ENCODE measurements around the gene HERC2.
"Not testable (repeated sequence)": the region's sequence is repeated elsewhere in the genome, so short reads cannot be mapped to it uniquely, and the experiment has no call there.

Gene HERC2

GRCh38 chr15:28221696-28222095 is 100.3 kb downstream of the HERC2 start:
- DNase-seq (ENCODE audit: low read depth), result not testable (repeated sequence)

- no peak for DNase-seq (ENCODE audit: low read depth)
Observed at GRCh38 chr15:28219116-28219515, 102.9 kb downstream of the HERC2 start.

- DNase-seq (ENCODE audit: low read depth), result not testable (repeated sequence)
Observed at GRCh38 chr15:28216946-28217546, 104.9 kb downstream of the HERC2 start.

GRCh38 chr15:28215521-28215920 is 106.5 kb downstream of the HERC2 start:
- not testable (repeated sequence) for DNase-seq (ENCODE audit: low read depth)

GRCh38 chr15:28214006-28214790 is 107.8 kb downstream of the HERC2 start:
- not testable (repeated sequence) for DNase-seq (ENCODE audit: low read depth)

GRCh38 chr15:28213393-28213792 is 108.6 kb downstream of the HERC2 start:
- DNase-seq (ENCODE audit: low read depth), result not testable (repeated sequence)

- DNase-seq (ENCODE audit: low read depth), result no peak
Observed at GRCh38 chr15:28208583-28208982, 113.4 kb downstream of the HERC2 start.

GRCh38 chr15:28205640-28206039 is 116.3 kb downstream of the HERC2 start:
- DNase-seq (ENCODE audit: low read depth), result not testable (repeated sequence)

GRCh38 chr15:28203055-28203828 is 118.7 kb downstream of the HERC2 start:
- not testable (repeated sequence) for DNase-seq (ENCODE audit: low read depth)

- DNase-seq (ENCODE audit: low read depth), result not testable (repeated sequence)
Observed at GRCh38 chr15:28202124-28202523, 119.9 kb downstream of the HERC2 start.

GRCh38 chr15:28198215-28198614 is 123.8 kb downstream of the HERC2 start:
- not testable (repeated sequence) for DNase-seq (ENCODE audit: low read depth)

GRCh38 chr15:28197694-28198093 is 124.3 kb downstream of the HERC2 start:
- DNase-seq (ENCODE audit: low read depth), result not testable (repeated sequence)

- not testable (repeated sequence) for DNase-seq (ENCODE audit: low read depth)
Observed at GRCh38 chr15:28196581-28196980, 125.4 kb downstream of the HERC2 start.

GRCh38 chr15:28192772-28193171 is 129.2 kb downstream of the HERC2 start:
- no peak for DNase-seq (ENCODE audit: low read depth)

GRCh38 chr15:28191832-28192231 is 130.1 kb downstream of the HERC2 start:
- peak; percentile 37 for DNase-seq (ENCODE audit: low read depth)

GRCh38 chr15:28190391-28191174 is 131.4 kb downstream of the HERC2 start:
- no peak for DNase-seq (ENCODE audit: low read depth)

GRCh38 chr15:28185148-28185895 is 136.7 kb downstream of the HERC2 start:
- no peak for DNase-seq (ENCODE audit: low read depth)

- no peak for DNase-seq (ENCODE audit: low read depth)
Observed at GRCh38 chr15:28184166-28184565, 137.8 kb downstream of the HERC2 start.

- no peak for DNase-seq (ENCODE audit: low read depth)
Observed at GRCh38 chr15:28182731-28183130, 139.2 kb downstream of the HERC2 start.

- no peak for DNase-seq (ENCODE audit: low read depth)
Observed at GRCh38 chr15:28182216-28182615, 139.8 kb downstream of the HERC2 start.

GRCh38 chr15:28181366-28181765 is 140.6 kb downstream of the HERC2 start:
- DNase-seq (ENCODE audit: low read depth), result no peak
